Occipital lobe (tissue), 2 donors: ENCODE results near the gene RGS19. TPM values are rescaled to one million over a fixed set of nuclear protein-coding genes. Genes with fewer than 3 reads are reported as not detected.

Experiments used
- DNase-seq: peaks from one replicate; lab custom pipeline; 2025; lab: John Stamatoyannopoulos, UW
- total RNA-seq: library from RNA; depleted of rRNA; stranded (reverse); fragments of >200 nt; gene quantifications from one replicate; pipeline ENCODE4 v1.2.3, GENCODE V29; 2014

RGS19 gene
- total RNA-seq, 1 donor from 2014 or later, result 10.1 TPM

DNA sequence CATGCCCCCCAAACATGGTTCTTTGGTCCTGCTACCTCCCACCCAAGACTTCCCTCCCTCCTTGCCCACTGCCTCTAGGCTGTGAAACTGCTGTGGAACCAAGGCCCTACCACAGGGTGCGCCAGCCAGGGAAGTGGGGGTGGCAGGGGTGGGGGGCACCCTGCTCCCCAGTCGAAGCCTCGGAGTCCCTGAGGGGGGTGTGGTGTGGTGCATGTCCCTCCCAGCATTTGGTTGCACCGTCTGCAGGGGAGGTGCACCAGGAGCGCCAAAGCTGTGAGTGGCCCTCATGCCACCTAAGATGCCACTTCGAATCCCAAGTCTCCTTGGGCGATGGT is 1.8 kb downstream of the RGS19 start:
- DNase-seq, result no peak

DNA sequence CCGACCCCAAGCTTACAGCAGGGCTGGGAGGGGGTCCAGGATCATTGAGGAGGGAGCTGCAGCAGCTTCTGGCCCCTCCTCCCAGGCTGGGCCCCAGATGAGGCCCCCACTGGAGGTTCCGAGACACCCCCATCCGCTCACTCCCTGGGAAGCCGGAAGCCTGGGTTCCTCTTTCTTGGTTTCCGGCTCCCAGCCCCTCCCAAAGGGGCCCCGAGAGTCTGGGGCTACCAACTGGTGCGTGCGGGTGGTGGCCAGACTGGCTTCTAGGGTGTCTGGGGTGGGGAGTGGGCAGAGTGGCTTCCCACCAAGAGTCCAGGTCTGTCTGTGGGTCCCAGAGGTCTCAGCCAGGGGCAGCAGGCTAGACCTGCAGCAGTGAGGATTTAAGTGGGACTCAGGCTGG is 2.2 kb downstream of the RGS19 start:
- DNase-seq, result no peak

DNA sequence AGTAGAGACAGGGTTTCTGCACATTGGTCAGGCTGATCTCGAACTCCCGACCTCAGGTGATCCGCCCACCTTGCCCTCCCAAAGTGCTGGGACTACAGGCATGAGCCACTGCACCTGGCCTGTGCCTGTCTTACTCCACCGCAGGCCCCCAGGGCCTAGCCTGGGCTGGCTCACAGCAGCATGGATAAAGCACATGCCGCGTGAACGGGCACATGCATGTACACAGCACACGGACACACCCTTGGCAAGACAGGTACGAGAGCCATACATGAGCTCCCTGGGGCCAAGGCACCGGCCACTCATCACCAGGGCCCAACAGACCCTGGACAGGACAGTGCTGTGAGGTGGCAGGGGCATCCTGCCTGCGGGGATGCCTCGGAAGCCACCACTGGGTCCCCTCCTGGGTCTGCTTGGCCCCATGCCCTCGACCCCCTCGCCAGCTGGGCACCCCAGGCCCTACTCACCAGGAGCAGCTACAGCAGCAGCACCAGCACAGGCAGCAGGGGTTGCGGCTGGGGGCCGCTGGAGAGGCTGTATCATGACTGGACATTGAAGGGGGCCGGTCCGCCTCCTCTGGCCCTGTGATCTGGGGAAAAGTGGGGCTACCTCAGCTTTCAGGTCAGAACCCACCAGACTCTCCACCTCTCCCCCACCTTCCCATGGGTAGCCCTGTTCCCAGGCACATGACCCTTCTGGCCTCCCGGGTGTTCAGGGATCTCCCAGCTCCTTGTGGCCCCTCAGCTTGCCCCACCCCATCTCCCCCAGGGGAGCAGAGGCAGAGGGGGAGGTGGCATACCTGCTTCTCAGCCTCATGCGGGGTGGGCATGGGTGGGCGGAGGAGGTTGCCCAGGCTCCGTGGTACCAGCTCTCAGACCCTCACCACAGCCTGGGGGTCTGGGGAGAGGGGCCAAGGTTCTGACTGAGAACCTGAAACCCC is 3.0 kb downstream of the RGS19 start:
- no peak for DNase-seq

DNA sequence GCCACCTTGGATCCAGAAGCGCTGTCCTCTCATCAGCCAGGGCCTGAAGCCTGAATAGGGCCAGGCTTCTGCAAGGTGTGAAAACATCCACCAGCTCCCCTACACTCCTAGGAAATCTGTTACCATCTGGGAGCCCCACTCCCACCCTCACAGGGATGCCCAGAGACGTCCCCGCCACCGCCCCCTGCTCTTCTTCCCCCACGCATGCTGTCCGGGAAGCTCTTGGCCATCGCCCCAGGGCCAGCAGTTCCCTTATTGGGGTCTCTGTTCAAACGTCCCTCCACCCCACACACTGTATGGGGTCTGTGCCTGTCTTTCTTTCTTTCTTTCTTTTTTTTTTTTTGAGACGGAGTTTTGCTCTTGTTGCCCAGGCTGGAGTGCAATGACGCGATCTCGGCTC is 3.8 kb downstream of the RGS19 start:
- no peak for DNase-seq

DNA sequence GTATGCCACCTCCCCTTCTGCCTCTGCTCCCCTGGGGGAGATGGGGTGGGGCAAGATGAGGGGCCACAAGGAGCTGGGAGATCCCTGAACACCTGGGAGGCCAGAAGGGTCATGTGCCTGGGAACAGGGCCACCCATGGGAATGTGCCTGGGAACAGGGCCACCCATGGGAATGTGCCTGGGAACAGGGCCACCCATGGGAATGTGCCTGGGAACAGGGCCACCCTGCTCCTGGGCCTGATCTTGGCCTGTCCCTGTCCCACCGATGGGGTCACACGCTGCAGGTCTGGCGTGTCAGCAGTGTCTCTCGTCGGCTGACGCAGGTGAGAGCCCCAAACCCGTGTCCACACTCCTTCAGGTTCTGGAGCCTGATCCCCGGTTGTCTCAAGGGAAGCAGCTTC is 4.4 kb downstream of the RGS19 start:
- DNase-seq, result no peak

DNA sequence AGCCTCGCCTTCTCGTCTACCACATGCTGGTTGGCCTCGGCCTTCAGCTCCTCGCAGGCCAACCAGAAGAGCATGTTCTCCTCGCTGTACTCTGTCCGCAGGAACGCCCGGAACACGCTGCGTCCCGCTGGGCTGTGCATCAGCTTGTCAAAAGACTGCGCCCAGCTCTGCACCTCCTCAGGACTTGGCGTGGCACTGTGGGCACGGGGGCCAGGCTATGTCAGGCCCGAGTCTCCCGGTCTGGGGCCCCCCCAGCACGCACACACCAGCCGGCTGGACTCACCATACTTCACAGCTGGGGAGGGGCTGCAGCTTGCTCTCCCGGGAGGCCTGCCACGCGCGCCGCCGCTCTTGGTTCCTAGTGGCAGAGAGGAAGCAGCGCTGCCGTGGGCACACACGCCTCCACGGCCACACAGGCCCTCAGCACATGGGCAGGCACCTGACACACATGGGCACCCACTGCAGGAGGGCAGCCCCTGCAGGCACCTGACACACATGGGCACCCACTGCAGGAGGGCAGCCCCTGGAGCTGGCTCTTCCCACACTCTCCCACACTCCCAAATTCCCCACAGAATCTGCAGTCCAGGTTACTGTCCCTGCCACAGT is 5.0 kb downstream of the RGS19 start:
- no peak for DNase-seq

DNA sequence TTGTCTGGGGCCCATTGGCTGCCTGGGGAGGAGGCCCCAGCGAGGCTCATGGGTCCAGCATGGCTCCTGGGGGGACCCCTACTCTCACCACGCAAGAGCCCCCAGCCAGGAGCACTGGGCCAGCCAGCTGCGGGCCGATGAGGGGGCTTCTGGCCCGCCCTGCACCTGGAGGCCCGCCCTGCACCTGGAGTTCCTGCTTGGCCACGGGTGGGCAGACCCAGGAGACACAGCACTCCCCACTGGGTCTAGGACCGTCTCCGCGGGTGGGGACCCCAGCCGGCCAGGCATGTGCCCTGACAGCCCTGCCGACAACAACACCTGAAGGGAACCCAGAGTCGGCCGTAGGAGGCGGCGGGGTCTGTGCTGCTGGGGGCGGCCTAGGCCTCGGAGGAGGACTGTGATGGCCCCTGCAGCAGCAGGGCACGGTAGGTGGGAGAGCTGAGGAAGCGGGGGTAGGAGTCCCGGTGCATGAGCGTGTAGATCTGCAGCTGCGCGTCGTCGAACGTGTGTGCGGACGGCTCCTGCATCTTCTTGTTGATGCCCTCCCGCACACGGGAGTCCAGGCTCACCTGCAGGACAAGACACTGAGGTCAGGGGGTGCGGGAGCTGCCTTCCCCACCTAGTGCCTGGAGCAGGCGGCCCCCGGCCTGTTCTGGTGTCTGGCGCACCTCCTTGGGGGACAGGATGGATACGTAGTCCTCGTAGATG is 5.7 kb downstream of the RGS19 start:
- no peak for DNase-seq

DNA sequence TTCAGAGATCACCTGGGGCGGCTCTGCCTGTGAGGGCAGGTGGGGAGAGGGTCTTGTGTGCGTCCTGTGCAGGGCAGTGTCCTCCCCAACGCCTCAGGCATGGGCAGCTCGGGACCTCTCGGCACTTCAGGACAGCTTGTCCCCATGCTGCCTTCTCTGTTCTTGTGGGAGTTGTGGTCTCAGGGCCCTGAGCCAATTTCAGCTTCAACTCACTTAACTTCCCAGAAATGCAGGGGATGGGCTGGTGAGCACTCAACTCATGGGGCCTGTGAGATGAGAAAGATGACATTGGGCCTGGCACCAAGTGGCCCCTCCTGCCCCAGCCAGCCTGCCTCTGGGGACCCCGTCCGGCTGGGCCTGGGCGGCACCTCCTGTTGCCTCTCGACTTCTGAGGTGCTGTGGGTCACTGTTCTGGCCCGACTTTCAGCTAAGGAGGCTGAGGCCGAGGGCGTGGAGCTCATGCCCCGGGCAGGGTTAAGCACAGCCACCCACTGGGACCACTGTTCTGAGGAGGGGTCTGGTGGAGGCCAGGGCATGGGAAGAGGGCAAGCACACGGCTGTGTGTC is 6.7 kb downstream of the RGS19 start:
- DNase-seq, result no peak

DNA sequence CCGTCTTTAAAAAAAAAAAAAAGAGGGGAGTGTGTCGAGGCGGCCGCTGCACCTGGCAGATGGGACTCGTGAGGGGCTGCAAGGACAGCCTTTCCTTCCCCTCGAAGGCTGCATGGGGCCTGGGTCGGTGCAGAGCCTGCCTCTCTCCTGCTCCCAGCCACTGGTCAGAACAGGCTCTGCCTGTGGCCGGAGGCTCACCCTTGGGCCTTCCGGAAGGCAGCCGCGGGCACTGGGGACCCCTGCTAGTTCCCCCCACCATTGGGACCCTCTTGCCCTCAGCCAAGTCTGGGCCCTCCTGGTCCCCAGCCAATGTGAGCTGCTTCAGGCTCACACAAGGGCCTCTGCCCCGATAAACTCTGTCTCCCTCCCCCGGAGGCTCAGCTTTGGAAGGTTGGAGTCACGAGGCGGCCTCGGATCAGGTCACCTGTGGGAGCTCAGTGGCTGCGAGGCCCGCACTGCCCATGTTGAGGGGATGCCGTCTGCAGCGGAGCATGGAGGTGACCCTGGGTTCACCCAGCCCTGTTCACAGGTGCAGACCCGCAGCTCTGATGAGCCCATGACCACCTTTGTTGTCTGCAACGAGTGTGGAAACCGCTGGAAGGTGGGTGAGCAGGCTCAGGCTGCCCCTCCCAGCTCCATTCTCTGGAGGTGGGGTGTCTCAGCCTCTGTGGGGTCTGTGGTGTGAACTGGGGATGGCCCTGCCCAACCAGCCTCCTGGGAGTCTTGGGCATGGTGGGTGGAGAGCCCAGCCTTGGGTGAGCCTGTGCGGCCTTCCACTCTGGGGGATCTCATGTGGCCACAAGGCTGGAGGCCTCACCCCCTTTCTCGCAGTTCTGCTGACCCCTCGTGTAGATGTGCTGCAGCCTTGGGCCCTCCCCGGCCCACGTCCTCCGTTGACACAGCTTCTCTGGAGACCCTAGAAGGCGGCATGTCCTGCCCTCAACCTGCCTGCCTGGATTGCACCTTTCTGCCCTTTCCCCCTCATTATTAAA is 7.7 kb downstream of the RGS19 start:
- no peak for DNase-seq

DNA sequence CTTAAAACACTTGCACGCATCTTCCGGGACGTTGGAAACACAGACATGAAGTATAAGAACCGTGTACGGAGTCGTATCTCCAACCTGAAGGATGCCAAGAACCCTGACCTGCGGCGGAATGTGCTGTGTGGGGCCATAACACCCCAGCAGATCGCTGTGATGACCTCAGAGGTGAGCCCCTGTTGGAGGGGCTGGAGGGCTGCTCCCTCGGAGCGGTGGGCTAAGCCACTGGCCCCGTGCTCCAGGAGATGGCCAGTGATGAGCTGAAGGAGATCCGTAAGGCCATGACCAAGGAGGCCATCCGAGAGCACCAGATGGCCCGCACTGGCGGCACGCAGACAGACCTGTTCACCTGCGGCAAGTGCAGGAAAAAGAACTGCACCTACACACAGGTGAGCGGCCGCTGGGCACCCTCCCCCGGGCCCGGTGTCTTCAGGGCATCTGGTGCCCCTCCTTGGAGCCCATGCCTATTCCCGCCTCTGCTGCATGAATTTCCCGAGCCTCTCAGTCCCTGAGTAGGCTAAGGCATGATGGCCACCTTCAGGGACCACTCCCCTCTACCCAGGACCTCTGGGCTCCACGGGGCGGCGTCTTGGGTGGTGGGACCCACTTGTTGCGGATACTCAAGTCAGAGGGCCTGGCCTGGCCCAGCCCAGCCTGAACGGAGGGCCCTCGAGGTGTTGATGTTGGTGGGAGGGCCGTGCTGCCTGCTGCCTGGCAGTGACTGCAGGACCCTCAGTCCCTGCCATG is 8.9 kb downstream of the RGS19 start:
- DNase-seq, result no peak

DNA sequence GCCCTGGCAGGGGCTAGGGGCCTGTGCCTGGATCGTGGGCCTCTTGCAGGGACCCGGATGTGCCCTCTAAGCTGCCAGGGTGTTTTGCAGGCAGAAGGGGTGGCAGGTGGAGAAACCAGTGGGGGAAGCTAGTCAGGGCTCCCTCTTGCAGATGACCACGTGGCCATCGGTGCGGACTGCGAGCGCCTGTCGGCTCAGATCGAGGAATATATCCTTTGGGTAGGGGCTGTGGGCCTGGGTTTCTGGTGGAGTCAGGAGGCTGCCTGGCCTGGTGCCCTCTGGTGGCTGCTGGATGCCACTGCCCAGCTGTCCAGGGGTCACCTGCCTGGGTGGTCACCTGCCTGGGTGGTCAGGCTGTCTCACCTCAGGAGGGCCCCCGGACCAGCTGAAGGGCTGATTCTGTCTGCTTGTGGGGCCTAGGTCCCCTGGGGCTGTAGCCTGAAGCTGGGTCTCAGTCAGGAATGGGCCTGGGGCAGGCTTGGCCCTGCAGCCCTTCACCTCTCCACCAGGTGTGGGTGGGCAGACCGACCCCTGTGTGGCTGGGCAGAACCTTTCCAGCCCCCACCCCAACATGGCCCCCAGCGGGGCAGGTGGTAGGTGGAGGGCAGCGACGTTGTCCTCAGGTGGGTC is 9.6 kb downstream of the RGS19 start:
- no peak for DNase-seq

DNA sequence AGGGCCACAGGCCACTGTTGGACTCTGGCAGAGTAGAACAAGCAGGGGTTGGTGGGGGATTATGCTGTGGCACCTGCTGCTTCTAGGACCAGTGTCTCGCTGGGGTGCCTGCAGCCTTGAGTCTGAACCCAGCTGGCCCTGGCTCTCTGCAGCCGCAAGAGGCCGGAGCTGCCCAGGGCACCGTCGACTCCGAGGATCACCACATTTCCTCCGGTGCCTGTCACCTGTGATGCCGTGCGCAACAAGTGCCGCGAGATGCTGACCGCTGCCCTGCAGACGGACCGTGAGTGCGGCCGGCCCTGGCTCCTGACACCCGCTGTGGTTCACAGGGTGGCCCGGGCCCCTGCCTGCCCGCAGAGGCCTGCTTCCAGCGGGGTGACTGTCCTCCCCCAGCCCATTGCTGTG is 10.1 kb downstream of the RGS19 start:
- no peak for DNase-seq

DNA sequence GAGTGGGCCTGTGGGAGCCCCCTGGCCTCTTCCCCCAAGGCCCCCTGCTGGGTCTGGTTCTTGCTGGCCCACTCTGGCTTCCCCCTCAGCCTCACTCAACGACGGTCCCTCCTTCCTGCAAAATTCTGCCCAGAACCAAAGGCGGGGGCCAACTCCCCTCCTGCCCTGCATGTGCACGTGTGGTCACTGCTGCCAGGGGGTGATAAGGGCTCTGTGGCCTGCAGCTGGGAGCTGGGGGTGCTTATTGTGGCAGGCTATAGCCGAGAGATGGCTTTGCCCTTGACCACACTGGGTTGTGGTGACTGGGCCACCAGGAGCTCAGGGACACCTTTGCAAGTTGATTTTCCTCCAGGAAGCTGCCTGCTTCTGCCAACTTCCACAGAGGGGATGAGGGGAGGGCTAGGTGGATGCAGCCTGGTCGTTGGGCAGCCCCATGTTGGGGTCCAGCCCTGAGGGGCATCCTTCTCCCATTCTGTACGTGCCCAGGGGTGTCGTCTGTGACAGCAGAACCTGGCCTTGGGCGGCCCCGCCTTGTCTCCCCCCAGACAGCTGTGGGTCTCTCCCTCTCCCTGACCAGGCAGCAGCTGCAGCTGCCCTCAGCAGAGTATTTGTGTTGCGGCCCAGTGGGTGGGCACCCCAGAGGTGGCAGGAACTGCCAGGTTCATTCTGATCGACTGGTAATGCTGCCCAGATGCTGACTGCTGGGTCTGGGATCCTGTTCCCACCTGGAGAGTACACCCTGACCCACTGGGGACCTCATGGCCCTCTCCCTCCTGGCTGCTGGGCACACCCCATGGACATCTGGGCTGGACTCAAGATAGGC is 10.7 kb downstream of the RGS19 start:
- DNase-seq, result no peak

DNA sequence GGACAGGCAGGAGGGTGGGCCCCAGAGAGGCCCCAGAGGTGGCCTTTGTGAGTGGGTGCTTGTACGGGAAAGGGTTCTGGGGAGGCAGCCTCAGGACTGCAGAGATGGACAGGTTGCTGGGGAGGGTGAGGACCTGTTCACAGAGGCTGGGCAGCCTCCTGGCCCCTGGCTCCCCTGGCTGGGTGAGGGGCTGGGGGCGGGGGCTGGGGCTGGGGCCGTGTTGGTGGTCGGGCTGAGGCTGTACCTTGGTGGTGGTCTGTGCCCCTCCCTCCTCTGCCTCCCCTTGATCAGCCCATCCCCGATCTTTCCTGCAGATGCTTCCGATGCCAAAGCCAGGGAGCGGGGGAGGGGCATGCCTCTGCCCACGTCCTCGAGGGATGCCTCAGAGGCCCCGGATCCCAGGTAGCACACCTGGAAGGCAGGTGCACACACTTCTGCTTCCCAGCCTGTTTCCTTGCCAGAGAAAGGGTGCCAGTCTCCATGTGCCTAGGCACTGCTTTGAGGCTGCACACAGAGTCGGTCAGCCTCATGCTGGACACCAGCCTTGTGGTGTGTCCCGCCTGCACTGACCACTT is 11.5 kb downstream of the RGS19 start:
- DNase-seq, result no peak

DNA sequence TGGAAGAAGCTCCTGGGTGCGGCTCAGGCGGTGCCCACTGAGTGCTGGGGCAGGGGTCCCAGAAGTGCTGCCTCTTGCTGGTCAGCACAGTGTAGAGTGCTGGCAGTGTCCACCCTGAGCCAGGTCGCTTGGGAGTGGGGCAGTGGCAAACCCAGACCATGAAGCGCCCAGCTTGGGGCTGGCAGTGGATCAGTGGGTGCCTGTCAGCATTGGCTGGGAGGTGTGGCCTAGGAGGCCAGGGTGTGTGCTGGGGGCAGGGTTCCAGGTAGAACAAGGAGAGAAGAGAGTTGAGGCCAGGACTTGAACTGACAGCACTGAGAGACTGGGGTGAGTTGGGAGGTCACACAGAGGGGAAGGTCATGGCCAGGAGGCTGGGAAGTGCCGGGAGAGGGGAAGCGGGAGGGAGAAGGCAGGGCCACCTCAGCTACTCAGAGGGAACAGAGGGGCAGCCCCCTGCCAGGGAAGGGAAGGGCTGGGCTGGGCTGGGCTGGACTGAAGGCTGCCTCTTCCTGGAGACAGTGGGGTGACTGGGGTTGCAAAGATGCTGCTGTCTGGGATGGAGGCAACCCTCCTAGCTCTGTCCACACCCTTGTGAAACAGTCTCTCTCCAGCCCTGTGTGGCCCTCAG is 12.2 kb downstream of the RGS19 start:
- no peak for DNase-seq

DNA sequence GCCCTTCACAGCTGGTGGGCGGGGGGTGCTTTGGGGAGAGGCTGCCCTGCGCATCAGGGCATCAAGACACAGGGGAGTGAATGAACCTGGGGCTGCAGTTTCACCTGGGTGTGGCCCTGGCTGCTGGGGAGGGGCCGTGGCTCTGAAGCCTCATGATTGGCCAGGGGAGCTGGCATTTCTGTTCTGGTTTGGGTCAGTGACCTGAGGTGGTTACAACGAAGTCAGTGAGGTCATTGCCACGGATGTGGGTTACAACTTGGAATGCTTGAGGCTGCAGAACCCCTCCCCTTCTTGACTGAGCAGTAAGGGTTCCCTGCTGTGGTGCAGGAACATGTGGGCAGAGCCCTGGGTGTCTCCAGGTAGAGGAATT is 13.4 kb downstream of the RGS19 start:
- no peak for DNase-seq

DNA sequence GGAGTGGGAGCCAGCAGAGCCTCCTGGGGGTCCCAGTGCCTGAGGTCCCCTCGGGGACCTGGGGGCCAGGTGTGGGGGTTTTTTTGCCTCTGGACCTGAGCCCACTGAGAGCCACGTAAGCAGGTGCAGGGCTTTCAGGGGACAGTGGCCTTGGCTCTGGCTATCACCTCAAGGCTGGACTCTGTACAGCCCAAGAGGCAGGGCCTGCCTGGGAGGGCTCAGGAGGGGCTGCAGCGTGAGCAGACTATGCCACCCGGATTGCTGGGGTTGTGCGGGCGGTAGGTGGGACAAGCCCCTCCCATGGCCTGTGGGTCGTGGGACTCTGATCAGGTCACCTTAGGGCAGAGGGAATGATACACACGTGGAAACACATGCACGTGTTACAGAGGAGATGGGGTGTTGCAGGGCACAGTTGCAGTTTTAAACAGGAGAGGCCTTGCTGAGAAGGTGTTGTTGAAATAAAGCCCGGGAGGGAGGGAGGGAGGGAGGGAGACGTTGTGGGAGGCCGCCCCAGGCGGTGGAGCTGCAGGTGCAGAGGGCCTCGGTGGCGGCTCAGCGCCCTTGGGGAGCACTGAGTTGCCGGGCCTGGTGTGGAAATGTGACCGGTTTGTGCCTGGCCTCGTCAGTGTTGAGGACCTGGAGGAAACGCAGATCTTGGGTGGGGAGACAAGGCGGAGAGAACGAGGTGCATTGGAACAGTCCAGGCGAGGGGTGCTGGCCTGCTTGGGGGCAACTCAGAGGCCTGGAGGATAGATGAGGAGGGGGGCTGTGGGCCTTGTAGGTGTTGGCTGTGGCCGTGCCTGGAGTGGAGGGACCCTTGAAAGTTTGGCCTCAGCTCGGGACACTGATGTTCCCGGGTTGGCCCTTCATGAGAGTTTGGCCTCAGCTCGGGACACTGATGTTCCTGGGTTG is 14.0 kb downstream of the RGS19 start:
- no peak for DNase-seq
